SJSA1 (cell line): ENCODE measurements around the gene RNF225. TPM values are rescaled to one million over a fixed set of nuclear protein-coding genes. Genes with fewer than 3 reads are reported as not detected.

Experiments
- DNase-seq, 2 experiments: peaks; one replicate each; pipeline ENCODE4 v3.0.0-alpha.2; 2015 to 2020; ENCODE audit warnings: low spot score in 2 of 2, low read depth in 1 of 2
- H3K27ac ChIP-seq: fragments of 250-450 bp; sonication (Bioruptor Pico); 2 replicates; pipeline ENCODE4 v1.5.1; 2020; ENCODE audit warnings: mild to moderate bottlenecking, moderate library complexity
- H3K27me3 ChIP-seq: fragments of 250-450 bp; sonication (Bioruptor Pico); replicated peaks from 2 replicates; pipeline ENCODE4 v1.5.1; 2020; ENCODE audit warnings: mild to moderate bottlenecking, moderate library complexity
- H3K36me3 ChIP-seq: fragments of 250-450 bp; sonication (Bioruptor Pico); 2 replicates; pipeline ENCODE4 v1.5.1; 2020; ENCODE audit warnings: mild to moderate bottlenecking
- H3K4me1 ChIP-seq: fragments of 250-450 bp; sonication (Bioruptor Pico); replicated peaks from 2 replicates; pipeline ENCODE4 v1.6.1; 2021; ENCODE audit warnings: mild to moderate bottlenecking
- H3K4me3 ChIP-seq: fragments of 250-450 bp; sonication (Bioruptor Pico); 2 replicates; pipeline ENCODE4 v1.5.1; 2020; ENCODE audit warnings: mild to moderate bottlenecking
- H3K9me3 ChIP-seq: fragments of 250-450 bp; sonication (Bioruptor Pico); replicated peaks from 2 replicates; pipeline ENCODE4 v1.5.1; 2020; ENCODE audit warnings: mild to moderate bottlenecking
- total RNA-seq: library from RNA; depleted of rRNA; stranded (reverse); fragments of >200 nt; shearing (Covaris generic); gene quantifications from 2 replicates; pipeline ENCODE4 v1.2.3, GENCODE V29; 2014

The RNF225 gene
- total RNA-seq, 1 experiment from 2014 or later, result 0.53 TPM

- Histone ChIP-seq H3K27me3 (no peaks in the 10 kb centered on the region), H3K27ac (peak overlapping the region; percentile 13), H3K4me3 (peak overlapping the region; percentile 53), H3K4me1 (peaks cover 18% of the 10 kb centered on the region), H3K36me3 (peaks cover 56% of the 10 kb centered on the region), H3K9me3 (no peaks in the 10 kb centered on the region; the same call in 1 of the 2 replicates)
- no peak for DNase-seq
Measured at GRCh38 chr19:58387338-58388174, 7.9 kb upstream of the RNF225 start.

GRCh38 chr19:58388175-58388526 is 7.3 kb upstream of the RNF225 start:
- no peak for DNase-seq
- H3K36me3 ChIP-seq, result peaks cover 62% of the 10 kb centered on the region
- no peaks in the 10 kb centered on the region for H3K27me3 ChIP-seq
- H3K9me3 ChIP-seq, result no peaks in the 10 kb centered on the region; the same call in 1 of the 2 replicates
- no peak overlapping the region for H3K27ac ChIP-seq
- H3K4me1 ChIP-seq, result peaks cover 18% of the 10 kb centered on the region
- H3K4me3 ChIP-seq, result peak overlapping the region; percentile 53

DNA sequence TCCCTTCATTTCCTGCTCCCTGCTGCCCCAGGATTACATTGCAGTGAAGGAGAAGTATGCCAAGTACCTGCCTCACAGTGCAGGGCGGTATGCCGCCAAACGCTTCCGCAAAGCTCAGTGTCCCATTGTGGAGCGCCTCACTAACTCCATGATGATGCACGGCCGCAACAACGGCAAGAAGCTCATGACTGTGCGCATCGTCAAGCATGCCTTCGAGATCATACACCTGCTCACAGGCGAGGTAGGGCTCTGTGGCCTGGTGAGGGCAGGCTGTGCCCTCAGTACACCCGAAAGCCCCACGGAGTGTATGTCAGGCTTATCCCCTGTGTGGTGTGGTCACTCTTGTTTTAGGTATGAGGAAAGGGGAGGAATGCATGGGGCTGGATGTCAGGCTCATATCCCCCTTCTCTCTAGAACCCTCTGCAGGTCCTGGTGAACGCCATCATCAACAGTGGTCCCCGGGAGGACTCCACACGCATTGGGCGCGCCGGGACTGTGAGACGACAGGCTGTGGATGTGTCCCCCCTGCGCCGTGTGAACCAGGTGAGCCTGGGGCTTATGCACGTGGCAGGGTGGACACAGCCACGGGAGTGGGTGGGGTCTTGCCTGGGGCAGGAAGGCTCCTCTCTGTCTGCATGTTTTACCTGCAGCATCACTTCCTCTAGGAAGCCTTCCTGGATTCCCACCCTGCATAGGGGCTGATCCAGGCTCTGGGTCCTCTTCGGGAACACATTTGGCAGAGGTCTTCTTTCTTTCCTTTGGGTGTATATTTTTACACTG is 2.3 kb upstream of the RNF225 start:
- H3K27ac ChIP-seq, result no peak overlapping the region
- no peaks in the 10 kb centered on the region for H3K9me3 ChIP-seq
- DNase-seq, result no peak
- H3K27me3 ChIP-seq, result no peaks in the 10 kb centered on the region
- no peak overlapping the region for H3K4me3 ChIP-seq
- H3K4me1 ChIP-seq, result peaks cover 2% of the 10 kb centered on the region
- peaks cover 83% of the 10 kb centered on the region for H3K36me3 ChIP-seq

- Histone ChIP-seq H3K27me3 (no peaks in the 10 kb centered on the region), H3K9me3 (no peaks in the 10 kb centered on the region), H3K27ac (no peak overlapping the region), H3K4me1 (no peaks in the 10 kb centered on the region), H3K4me3 (no peak overlapping the region), H3K36me3 (peaks cover 78% of the 10 kb centered on the region)
- no peak for DNase-seq
Measured at GRCh38 chr19:58393725-58394033, 1.8 kb upstream of the RNF225 start.

- Histone ChIP-seq H3K4me1 (no peaks in the 10 kb centered on the region), H3K36me3 (peaks cover 66% of the 10 kb centered on the region)
- no peak for DNase-seq
Measured at GRCh38 chr19:58394821-58395219, 636 bp upstream of the RNF225 start.

GRCh38 chr19:58395979-58396627 is 647 bp downstream of the RNF225 start:
- peaks cover 55% of the 10 kb centered on the region for H3K36me3 ChIP-seq
- H3K4me1 ChIP-seq, result peaks cover 7% of the 10 kb centered on the region
- H3K27me3 ChIP-seq, result no peaks in the 10 kb centered on the region
- no peak overlapping the region for H3K27ac ChIP-seq
- no peak for DNase-seq
- H3K4me3 ChIP-seq, result no peak overlapping the region
- H3K9me3 ChIP-seq, result no peaks in the 10 kb centered on the region

More at GRCh38 chr19:58394821-58395219, 636 bp upstream of the RNF225 start:
- Histone ChIP-seq H3K9me3 (no peaks in the 10 kb centered on the region), H3K27me3 (no peaks in the 10 kb centered on the region), H3K4me3 (no peak overlapping the region), H3K27ac (no peak overlapping the region)

GRCh38 chr19:58396691-58397532 is 1.5 kb downstream of the RNF225 start:
- no peak for DNase-seq
- no peak overlapping the region for H3K27ac ChIP-seq
- peaks cover 8% of the 10 kb centered on the region for H3K4me1 ChIP-seq
- no peak overlapping the region for H3K4me3 ChIP-seq
- H3K9me3 ChIP-seq, result no peaks in the 10 kb centered on the region
- peaks cover 47% of the 10 kb centered on the region for H3K36me3 ChIP-seq
- no peaks in the 10 kb centered on the region for H3K27me3 ChIP-seq

GRCh38 chr19:58397533-58398037 is 2.1 kb downstream of the RNF225 start:
- H3K9me3 ChIP-seq, result no peaks in the 10 kb centered on the region
- H3K27me3 ChIP-seq, result no peaks in the 10 kb centered on the region
- no peak overlapping the region for H3K4me3 ChIP-seq
- no peak for DNase-seq
- peaks cover 11% of the 10 kb centered on the region for H3K4me1 ChIP-seq
- H3K27ac ChIP-seq, result no peak overlapping the region
- peaks cover 40% of the 10 kb centered on the region for H3K36me3 ChIP-seq

DNA sequence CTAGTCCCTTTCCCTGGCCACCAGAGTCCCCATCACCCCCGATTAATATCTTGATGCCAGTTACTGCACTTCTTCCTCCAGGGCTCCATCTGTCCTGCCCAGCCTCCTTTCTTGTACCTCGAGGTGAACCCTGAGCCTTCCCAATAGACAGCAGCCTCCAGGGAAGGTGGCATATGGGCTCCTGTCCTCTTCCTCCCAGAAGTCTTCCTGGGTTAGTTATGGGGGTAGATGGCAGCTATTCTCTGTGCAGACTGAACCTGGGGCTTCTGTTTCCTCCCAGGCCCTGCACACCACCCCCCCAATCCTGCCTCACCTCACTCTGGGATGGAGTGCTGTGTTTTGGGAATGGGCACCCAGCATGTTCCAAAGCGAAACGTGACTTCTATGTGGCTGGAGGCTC is 2.6 kb downstream of the RNF225 start:
- Histone ChIP-seq H3K36me3 (peaks cover 35% of the 10 kb centered on the region), H3K27ac (no peak overlapping the region), H3K9me3 (no peaks in the 10 kb centered on the region), H3K4me1 (peaks cover 11% of the 10 kb centered on the region), H3K27me3 (no peaks in the 10 kb centered on the region), H3K4me3 (no peak overlapping the region)
- no peak for DNase-seq

DNA sequence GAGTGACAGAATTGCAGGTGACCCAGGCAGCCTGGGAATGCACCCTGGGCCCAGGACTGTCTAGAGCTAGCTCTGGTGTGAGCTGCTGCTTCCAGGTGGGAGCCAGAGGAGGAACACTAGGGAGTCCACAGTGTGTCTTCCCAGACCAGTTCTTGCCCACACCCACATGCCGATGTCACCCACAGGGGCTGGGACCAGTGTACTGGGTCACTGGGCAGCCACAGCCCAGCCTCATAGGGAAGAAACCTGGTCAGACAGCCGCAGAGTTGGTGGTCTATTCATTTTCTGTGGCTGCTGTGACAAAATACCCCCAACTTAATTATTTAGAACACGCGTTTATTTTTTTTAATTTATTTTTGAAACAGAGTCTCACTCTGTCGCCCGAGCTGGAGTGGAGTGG is 3.1 kb downstream of the RNF225 start:
- Histone ChIP-seq H3K27ac (no peak overlapping the region), H3K4me3 (no peak overlapping the region), H3K36me3 (peaks cover 30% of the 10 kb centered on the region), H3K27me3 (no peaks in the 10 kb centered on the region), H3K9me3 (no peaks in the 10 kb centered on the region), H3K4me1 (peaks cover 11% of the 10 kb centered on the region)
- no peak for DNase-seq

- no peaks in the 10 kb centered on the region for H3K9me3 ChIP-seq
- H3K27me3 ChIP-seq, result no peaks in the 10 kb centered on the region
- no peak overlapping the region for H3K27ac ChIP-seq
- H3K4me1 ChIP-seq, result peaks cover 11% of the 10 kb centered on the region
- H3K4me3 ChIP-seq, result no peak overlapping the region
- no peak for DNase-seq
- peaks cover 17% of the 10 kb centered on the region for H3K36me3 ChIP-seq
Measured at GRCh38 chr19:58399903-58400302, 4.4 kb downstream of the RNF225 start.

- no peaks in the 10 kb centered on the region for H3K27me3 ChIP-seq
- H3K27ac ChIP-seq, result no peak overlapping the region
- H3K9me3 ChIP-seq, result no peaks in the 10 kb centered on the region
- no peak for DNase-seq
- peaks cover 11% of the 10 kb centered on the region for H3K36me3 ChIP-seq
- H3K4me1 ChIP-seq, result peaks cover 11% of the 10 kb centered on the region
- peak overlapping the region; percentile 43 for H3K4me3 ChIP-seq
Measured at GRCh38 chr19:58400316-58400915, 5.0 kb downstream of the RNF225 start.
